Activated T-helper 2 cell treated with anti-CD3 and anti-CD28 coated beads, Interferon-gamma antibody, Interleukin-2, Interleukin-4, amounts not matched to agents 10 μg/mL and 5 μg/mL and 100 μg/mL, durations not matched to agents 14 hours and 24 hours and 36 hours (primary cell): ENCODE measurements around the gene CAMTA1. TPM values are rescaled to one million over a fixed set of nuclear protein-coding genes. Genes with fewer than 3 reads are reported as not detected.

Experiments
- DNase-seq: peaks from one replicate; pipeline ENCODE4 v3.0.0; 2021; ENCODE audit warnings: low spot score
- H3K27ac Mint-ChIP-seq: one replicate; pipeline ENCODE4 v1.8.0; 2021; ENCODE audit warnings: mixed read lengths
- H3K27me3 Mint-ChIP-seq: one replicate; pipeline ENCODE4 v1.8.0; 2021; ENCODE audit warnings: low read depth, mixed read lengths
- H3K36me3 Mint-ChIP-seq: one replicate; pipeline ENCODE4 v1.8.0; 2021; ENCODE audit warnings: low read depth, mixed read lengths
- H3K4me1 Mint-ChIP-seq: one replicate; pipeline ENCODE4 v1.8.0; 2021; ENCODE audit warnings: low read depth, mixed read lengths
- H3K4me3 Mint-ChIP-seq: one replicate; pipeline ENCODE4 v1.8.0; 2021; ENCODE audit warnings: low read depth, mild to moderate bottlenecking, moderate library complexity, mixed read lengths
- H3K9me3 Mint-ChIP-seq: one replicate; pipeline ENCODE4 v1.8.0; 2021; ENCODE audit warnings: mixed read lengths
- intact Hi-C: fragments of 100-400 bp; cut with micrococcal nuclease; formaldehyde crosslinking; loops from one replicate; pipeline ENCODE4 v1.15.1; 2023
- total RNA-seq: library from RNA; stranded (reverse); gene quantifications from 2 replicates; pipeline ENCODE4 v1.2.3, GENCODE V29; 2022

CAMTA1 gene
- total RNA-seq, 1 donor from 2014 or later = 62.9 TPM

DNA sequence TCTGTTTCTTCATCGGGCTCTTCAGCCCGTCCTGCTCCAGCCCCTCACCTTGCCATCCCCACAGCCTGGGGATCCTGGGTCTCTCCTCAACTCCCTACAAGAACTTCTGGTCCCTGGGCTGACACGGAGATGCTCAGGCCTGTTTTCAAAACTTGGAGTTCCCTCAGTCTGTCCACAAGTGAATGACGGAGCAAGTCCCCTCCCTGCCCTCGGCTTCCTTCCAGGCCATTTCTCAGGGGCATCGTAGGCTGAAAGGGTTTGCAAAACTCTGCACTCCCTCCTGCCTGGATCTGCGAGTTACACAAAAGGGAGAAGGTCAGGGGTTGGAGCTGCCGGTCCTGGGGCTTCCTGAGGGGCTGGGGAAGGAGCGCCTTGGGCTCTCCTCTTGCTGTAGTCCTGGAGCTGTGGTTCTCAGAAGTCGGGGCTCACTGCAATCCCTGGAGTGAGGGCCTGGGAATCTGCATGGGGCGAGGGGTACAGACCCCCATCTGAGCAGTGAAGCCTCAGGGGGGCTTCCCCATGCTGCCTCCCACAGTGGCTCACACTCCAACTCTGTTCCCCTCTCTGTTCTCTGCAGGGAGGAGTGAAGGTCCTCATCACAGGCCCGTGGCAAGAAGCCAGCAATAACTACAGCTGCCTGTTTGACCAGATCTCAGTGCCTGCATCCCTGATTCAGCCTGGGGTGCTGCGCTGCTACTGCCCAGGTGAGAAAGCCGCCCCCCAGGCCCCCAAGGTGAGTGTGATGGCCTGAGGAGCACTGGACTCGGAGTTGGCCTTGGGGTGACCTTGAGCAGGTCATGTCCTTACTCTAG is 885.3 kb downstream of the CAMTA1 start:
- no peaks in the 10 kb centered on the region for H3K27me3 Mint-ChIP-seq
- H3K9me3 Mint-ChIP-seq = no peaks in the 10 kb centered on the region
- intact Hi-C loops = no loop called here
- no peak overlapping the region for H3K4me3 Mint-ChIP-seq
- H3K4me1 Mint-ChIP-seq = no peaks in the 10 kb centered on the region
- H3K36me3 Mint-ChIP-seq = no peaks in the 10 kb centered on the region
- H3K27ac Mint-ChIP-seq = no peak overlapping the region
- no peak for DNase-seq

DNA sequence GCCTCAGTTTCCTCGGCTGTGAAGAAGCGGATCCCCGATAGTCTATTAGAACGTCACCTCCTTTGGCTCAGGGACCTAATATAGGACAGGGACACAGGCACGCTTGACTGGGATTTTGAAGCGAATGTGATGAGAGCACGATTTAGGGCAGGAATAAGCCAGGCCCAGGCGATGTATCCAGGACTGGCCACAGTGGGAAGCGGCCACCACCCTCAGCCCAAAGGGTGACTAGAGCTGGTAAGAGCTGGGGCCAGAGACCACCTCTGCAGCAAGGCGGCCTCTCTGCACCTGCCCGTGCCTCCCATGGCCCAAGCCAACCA is 885.9 kb downstream of the CAMTA1 start:
- Mint-ChIP-seq H3K36me3 (no peaks in the 10 kb centered on the region), H3K4me3 (no peak overlapping the region), H3K9me3 (no peaks in the 10 kb centered on the region), H3K27ac (no peak overlapping the region), H3K27me3 (no peaks in the 10 kb centered on the region), H3K4me1 (no peaks in the 10 kb centered on the region)
- intact Hi-C loops = no loop called here
- no peak for DNase-seq

DNA sequence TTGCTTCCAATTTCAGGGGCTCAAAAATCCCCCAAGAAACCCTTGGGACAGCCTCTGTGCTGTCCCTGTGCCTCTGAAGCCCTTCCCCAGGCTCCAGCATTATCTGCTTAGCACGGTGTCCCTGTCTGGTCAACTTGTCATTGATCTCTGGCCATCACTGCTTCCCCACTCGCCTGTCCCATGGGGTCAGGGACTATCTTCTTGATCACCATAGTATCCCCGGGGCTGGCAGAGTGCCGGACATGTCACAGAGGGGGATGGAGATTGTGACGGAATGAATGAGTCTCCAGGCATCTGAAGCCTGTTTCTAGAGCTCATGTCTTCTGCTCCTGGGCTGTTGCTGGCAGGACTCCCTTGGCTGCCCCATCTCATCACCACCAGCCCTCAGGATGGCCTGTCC is 886.4 kb downstream of the CAMTA1 start:
- Mint-ChIP-seq H3K27ac (no peak overlapping the region), H3K4me3 (no peak overlapping the region), H3K4me1 (no peaks in the 10 kb centered on the region), H3K36me3 (no peaks in the 10 kb centered on the region), H3K27me3 (no peaks in the 10 kb centered on the region), H3K9me3 (no peaks in the 10 kb centered on the region)
- intact Hi-C loops = no loop called here
- no peak for DNase-seq

DNA sequence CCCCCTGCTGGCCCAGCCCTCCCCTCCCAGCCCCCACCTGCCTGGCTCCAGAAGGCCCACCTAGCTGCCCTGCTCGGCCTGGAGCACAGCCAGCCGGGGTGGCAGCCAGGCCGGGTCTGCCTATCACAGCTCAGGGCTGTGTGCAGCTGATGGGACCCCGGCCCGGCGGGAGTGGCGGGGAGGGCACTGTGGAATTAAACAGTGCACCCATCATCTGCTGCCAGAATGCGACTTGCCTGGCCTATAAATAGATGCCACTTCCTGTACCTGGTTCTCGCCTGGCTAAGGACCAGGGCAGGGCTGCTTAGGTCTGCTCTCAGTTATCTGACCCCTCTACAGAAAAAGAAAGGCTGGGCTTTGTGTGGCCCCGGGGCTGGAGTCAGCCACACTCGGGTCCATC is 887.6 kb downstream of the CAMTA1 start:
- Mint-ChIP-seq H3K27me3 (no peaks in the 10 kb centered on the region), H3K36me3 (no peaks in the 10 kb centered on the region), H3K27ac (no peak overlapping the region), H3K9me3 (no peaks in the 10 kb centered on the region), H3K4me3 (no peak overlapping the region), H3K4me1 (no peaks in the 10 kb centered on the region)
- intact Hi-C loops = no loop called here
- DNase-seq = no peak

DNA sequence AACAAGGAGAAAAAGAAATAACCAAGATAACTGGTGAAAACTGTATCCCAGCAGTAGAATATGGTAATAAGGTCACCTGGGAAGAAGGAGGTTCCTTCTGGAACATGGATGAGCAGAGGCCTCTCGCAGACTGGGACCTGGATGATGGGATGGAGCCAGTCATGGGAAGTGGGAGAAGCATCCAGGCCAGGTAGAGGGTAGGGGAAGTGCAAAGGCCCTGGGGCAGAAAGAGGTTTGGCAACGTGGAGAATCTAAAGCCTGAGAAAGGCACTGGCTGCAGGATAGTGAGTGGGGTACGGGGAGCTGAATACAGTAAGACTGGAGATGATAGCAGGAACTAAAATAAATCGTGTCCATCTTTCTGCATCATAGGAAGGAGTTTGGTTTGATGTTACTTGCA is 889.7 kb downstream of the CAMTA1 start:
- no peaks in the 10 kb centered on the region for H3K36me3 Mint-ChIP-seq
- intact Hi-C loops = no loop called here
- H3K4me3 Mint-ChIP-seq = no peak overlapping the region
- H3K27ac Mint-ChIP-seq = no peak overlapping the region
- H3K27me3 Mint-ChIP-seq = peaks cover 9% of the 10 kb centered on the region
- no peaks in the 10 kb centered on the region for H3K9me3 Mint-ChIP-seq
- no peaks in the 10 kb centered on the region for H3K4me1 Mint-ChIP-seq
- no peak for DNase-seq

- Mint-ChIP-seq H3K36me3 (no peaks in the 10 kb centered on the region), H3K4me1 (no peaks in the 10 kb centered on the region), H3K9me3 (no peaks in the 10 kb centered on the region), H3K27ac (no peak overlapping the region), H3K27me3 (peaks cover 11% of the 10 kb centered on the region), H3K4me3 (no peak overlapping the region)
- DNase-seq = no peak
- intact Hi-C loops = no loop called here
Observed at GRCh38 chr1:7675431-7676273, 890.4 kb downstream of the CAMTA1 start.

DNA sequence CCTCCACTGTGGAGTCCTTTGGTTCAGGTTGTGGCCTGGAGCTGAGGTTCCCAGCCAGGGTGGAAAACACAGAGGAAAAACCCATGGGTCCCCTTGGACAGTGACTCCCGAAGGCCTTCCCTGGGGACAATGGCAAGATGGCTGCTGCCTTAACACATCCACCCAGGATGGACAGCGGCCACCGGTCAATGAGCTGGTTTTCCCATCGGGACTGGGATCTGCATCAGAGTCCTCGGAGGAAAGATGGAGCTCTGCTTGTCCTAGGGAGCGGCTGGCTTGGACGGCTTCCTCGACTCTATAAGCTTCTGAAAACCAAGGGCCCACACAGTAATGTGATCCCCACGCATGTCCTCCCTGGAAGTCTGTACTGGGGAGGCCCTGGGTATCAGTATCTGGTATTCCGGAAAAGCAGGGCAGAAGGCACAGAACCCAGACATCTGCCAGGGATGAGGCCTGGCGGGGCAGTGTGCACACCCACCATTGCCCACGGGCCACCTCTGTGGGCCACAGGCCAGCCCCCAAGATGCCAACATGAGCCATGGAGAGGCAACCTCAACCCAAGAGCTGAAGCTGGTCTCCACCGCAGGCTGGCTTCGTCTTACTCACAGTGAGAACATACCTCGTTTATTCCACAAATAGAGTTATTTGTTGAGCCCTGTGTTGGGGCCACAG is 891.2 kb downstream of the CAMTA1 start:
- Mint-ChIP-seq H3K27ac (no peak overlapping the region), H3K36me3 (no peaks in the 10 kb centered on the region), H3K9me3 (no peaks in the 10 kb centered on the region), H3K4me1 (no peaks in the 10 kb centered on the region), H3K4me3 (no peak overlapping the region), H3K27me3 (peaks cover 15% of the 10 kb centered on the region)
- no peak for DNase-seq
- intact Hi-C loops = no loop called here

DNA sequence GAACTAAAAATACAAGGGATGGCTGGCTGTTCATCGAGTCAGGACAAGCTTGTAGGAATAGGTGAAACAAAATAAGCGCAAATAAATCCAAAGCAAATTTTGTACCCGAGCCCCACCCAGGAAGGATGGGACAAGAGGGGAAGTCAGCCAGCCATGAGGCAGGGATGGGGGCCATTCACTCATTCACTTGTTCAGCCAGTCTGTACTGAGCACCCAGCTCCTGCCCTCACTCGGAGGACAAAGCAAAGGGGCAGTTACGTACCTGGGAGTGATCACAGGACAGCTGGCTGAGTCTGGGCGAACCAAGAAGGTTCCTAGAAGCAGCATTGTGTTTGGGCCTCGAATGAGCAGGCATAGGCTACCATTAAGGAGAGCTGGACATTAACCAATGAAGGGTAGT is 891.9 kb downstream of the CAMTA1 start:
- DNase-seq = no peak
- H3K27ac Mint-ChIP-seq = no peak overlapping the region
- H3K9me3 Mint-ChIP-seq = no peaks in the 10 kb centered on the region
- H3K36me3 Mint-ChIP-seq = no peaks in the 10 kb centered on the region
- H3K27me3 Mint-ChIP-seq = peaks cover 21% of the 10 kb centered on the region
- H3K4me3 Mint-ChIP-seq = no peak overlapping the region
- intact Hi-C loops = no loop called here
- no peaks in the 10 kb centered on the region for H3K4me1 Mint-ChIP-seq

DNA sequence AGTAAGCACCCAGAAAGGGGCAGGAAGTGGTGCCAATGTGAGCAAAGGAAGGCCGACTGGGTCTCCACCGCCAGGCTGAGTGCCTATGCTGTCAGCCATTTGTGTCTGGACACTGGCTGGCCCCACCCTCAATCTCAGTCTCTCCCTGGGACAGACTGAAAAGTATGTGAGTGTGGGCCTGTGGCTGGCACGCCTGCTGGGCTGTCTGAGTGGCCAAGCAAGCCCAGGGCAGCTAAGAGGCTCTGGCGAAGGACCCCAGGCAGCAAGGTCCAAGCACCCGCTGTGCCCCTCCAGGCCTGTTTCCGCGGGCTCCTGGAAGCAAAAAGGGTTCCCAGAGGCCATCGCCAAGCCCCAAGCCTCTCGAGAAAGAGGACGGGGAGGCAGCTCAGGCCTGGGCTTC is 892.6 kb downstream of the CAMTA1 start:
- Mint-ChIP-seq H3K4me3 (no peak overlapping the region), H3K9me3 (no peaks in the 10 kb centered on the region), H3K27ac (no peak overlapping the region), H3K36me3 (no peaks in the 10 kb centered on the region), H3K4me1 (no peaks in the 10 kb centered on the region), H3K27me3 (peaks cover 25% of the 10 kb centered on the region)
- no peak for DNase-seq
- intact Hi-C loops = no loop called here

GRCh38 chr1:7678491-7679158 is 893.4 kb downstream of the CAMTA1 start:
- H3K27me3 Mint-ChIP-seq = peaks cover 25% of the 10 kb centered on the region
- no peak for DNase-seq
- no peak overlapping the region for H3K27ac Mint-ChIP-seq
- H3K36me3 Mint-ChIP-seq = no peaks in the 10 kb centered on the region
- intact Hi-C loops = no loop called here
- no peaks in the 10 kb centered on the region for H3K9me3 Mint-ChIP-seq
- no peaks in the 10 kb centered on the region for H3K4me1 Mint-ChIP-seq
- H3K4me3 Mint-ChIP-seq = no peak overlapping the region

- Mint-ChIP-seq H3K36me3 (no peaks in the 10 kb centered on the region), H3K4me3 (peak overlapping the region; percentile 47), H3K27ac (no peak overlapping the region), H3K9me3 (no peaks in the 10 kb centered on the region), H3K27me3 (peaks cover 25% of the 10 kb centered on the region), H3K4me1 (no peaks in the 10 kb centered on the region)
- no peak for DNase-seq
- intact Hi-C loops = no loop called here
Observed at GRCh38 chr1:7679159-7679872, 894.1 kb downstream of the CAMTA1 start.

DNA sequence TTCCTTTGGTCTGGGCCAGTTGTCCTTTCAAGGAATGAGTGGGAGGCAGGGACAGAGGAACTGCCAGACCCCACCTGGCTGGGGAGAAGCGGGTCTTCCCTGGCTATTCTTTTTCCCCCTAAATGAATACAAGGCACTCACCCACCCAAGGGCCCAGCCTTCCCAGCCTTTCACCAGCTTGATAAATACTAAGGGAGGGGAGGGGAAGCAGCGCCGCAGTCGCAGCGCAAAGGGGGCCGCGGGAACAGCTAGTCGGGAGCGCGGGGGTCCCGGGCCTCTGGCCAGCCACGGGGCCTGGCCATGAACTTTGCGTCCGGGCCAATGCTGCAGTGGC is 894.6 kb downstream of the CAMTA1 start:
- DNase-seq = no peak
- Mint-ChIP-seq H3K4me1 (no peaks in the 10 kb centered on the region), H3K9me3 (no peaks in the 10 kb centered on the region), H3K27ac (no peak overlapping the region), H3K4me3 (peak overlapping the region; percentile 47), H3K36me3 (no peaks in the 10 kb centered on the region), H3K27me3 (peaks cover 25% of the 10 kb centered on the region)
- intact Hi-C loops = no loop called here
